H9 (cell line): ENCODE measurements around the gene IFI27L1. TPM values are rescaled to one million over a fixed set of nuclear protein-coding genes. Genes with fewer than 3 reads are reported as not detected.

Experiments
- DNase-seq: peaks from one replicate; pipeline ENCODE4 v3.0.0-alpha.2; 2017
- H2AFZ ChIP-seq: one replicate; pipeline ENCODE4 v1.6.1; 2013; ENCODE audit warnings: mild to moderate bottlenecking, low read length, control low read depth, moderate library complexity
- H2AK5ac ChIP-seq: 2 replicates; pipeline ENCODE4 v1.6.1; 2013; ENCODE audit warnings: low read length, control low read depth, mixed read lengths; ENCODE audit not compliant: insufficient read length
- H2BK120ac ChIP-seq: one replicate; pipeline ENCODE4 v1.6.1; 2013; ENCODE audit warnings: low read depth, mild to moderate bottlenecking, low read length, control low read depth, inconsistent platforms; ENCODE audit not compliant: poor library complexity, severe bottlenecking
- H2BK12ac ChIP-seq: 2 replicates; pipeline ENCODE4 v1.6.1; 2013; ENCODE audit warnings: low read length, control low read depth, mixed read lengths, low read depth; ENCODE audit not compliant: insufficient read length
- H2BK15ac ChIP-seq: 2 replicates; pipeline ENCODE4 v1.6.1; 2013; ENCODE audit warnings: low read depth, low read length, control low read depth
- H2BK20ac ChIP-seq: one replicate; pipeline ENCODE4 v1.6.1; 2013; ENCODE audit warnings: low read depth, mild to moderate bottlenecking, low read length, control low read depth, inconsistent platforms; ENCODE audit not compliant: poor library complexity, severe bottlenecking
- H2BK5ac ChIP-seq: 2 replicates; pipeline ENCODE4 v1.6.1; 2013; ENCODE audit warnings: low read length, control low read depth, mixed read lengths; ENCODE audit not compliant: insufficient read length
- H3K14ac ChIP-seq: 2 replicates; pipeline ENCODE4 v1.6.1; 2013; ENCODE audit warnings: low read length, control low read depth; ENCODE audit not compliant: insufficient read depth
- H3K18ac ChIP-seq: 2 replicates; pipeline ENCODE4 v1.6.1; 2013; ENCODE audit warnings: low read depth, mild to moderate bottlenecking, mixed read lengths, low read length, control low read depth; ENCODE audit not compliant: insufficient read length
- H3K23ac ChIP-seq: 2 replicates; pipeline ENCODE4 v1.6.1; 2013; ENCODE audit warnings: low read length, control low read depth, mixed read lengths, low read depth; ENCODE audit not compliant: insufficient read length
- H3K23me2 ChIP-seq: 2 replicates; pipeline ENCODE4 v1.6.1; 2013; ENCODE audit warnings: low read depth, mild to moderate bottlenecking, mixed read lengths, low read length, control low read depth; ENCODE audit not compliant: insufficient read length, poor library complexity, severe bottlenecking
- H3K27ac ChIP-seq: 2 replicates; pipeline ENCODE4 v1.5.1; 2013; ENCODE audit warnings: low read length, control low read depth, mixed read lengths, low read depth; ENCODE audit not compliant: insufficient read length
- H3K27me3 ChIP-seq: 2 replicates; pipeline ENCODE4 v1.6.1; 2013; ENCODE audit warnings: low read length, control low read depth, inconsistent platforms; ENCODE audit not compliant: insufficient read depth
- H3K4ac ChIP-seq: 2 replicates; pipeline ENCODE4 v1.6.1; 2013; ENCODE audit warnings: low read depth, mild to moderate bottlenecking, control low read depth, inconsistent platforms, low read length, moderate library complexity
- H3K4me1 ChIP-seq: 2 replicates; pipeline ENCODE4 v1.6.1; 2013; ENCODE audit warnings: low read length, control low read depth, inconsistent platforms; ENCODE audit not compliant: insufficient read depth
- H3K4me2 ChIP-seq: 2 replicates; pipeline ENCODE4 v1.6.1; 2013; ENCODE audit warnings: low read length, control low read depth, mixed read lengths; ENCODE audit not compliant: insufficient read length, insufficient read depth
- H3K56ac ChIP-seq: 2 replicates; pipeline ENCODE4 v1.6.1; 2013; ENCODE audit warnings: low read depth, mild to moderate bottlenecking, mixed read lengths, low read length, control low read depth; ENCODE audit not compliant: insufficient read length
- H3K79me1 ChIP-seq: 2 replicates; pipeline ENCODE4 v1.6.1; 2013; ENCODE audit warnings: low read depth, mild to moderate bottlenecking, moderate library complexity, low read length, control low read depth, inconsistent platforms; ENCODE audit not compliant: insufficient read depth, poor library complexity, severe bottlenecking
- H3K79me2 ChIP-seq: 2 replicates; pipeline ENCODE4 v1.6.1; 2013; ENCODE audit warnings: low read length, control low read depth, inconsistent platforms; ENCODE audit not compliant: insufficient read depth
- H3K9ac ChIP-seq: 2 replicates; pipeline ENCODE4 v1.6.1; 2013; ENCODE audit warnings: low read length, control low read depth, mixed read lengths; ENCODE audit not compliant: insufficient read length; ENCODE audit errors: extremely low read depth
- H3K9me3 ChIP-seq: one replicate; pipeline ENCODE4 v1.6.1; 2013; ENCODE audit warnings: low read depth, low read length, inconsistent platforms; ENCODE audit not compliant: control insufficient read depth
- H3T11ph ChIP-seq: one replicate; pipeline ENCODE4 v1.6.1; 2013; ENCODE audit warnings: mild to moderate bottlenecking, low read length, control low read depth, inconsistent platforms
- H4K20me1 ChIP-seq: one replicate; pipeline ENCODE4 v1.6.1; 2013; ENCODE audit not compliant: control insufficient read depth, insufficient read length, insufficient read depth
- H4K5ac ChIP-seq: 2 replicates; pipeline ENCODE4 v1.6.1; 2013; ENCODE audit warnings: low read depth, mild to moderate bottlenecking, mixed read lengths, low read length, control low read depth; ENCODE audit not compliant: insufficient read length
- H4K8ac ChIP-seq: replicated peaks from 2 replicates; pipeline ENCODE4 v1.6.1; 2013; ENCODE audit warnings: low read length, control low read depth, mixed read lengths, low read depth; ENCODE audit not compliant: insufficient read length
- H4K91ac ChIP-seq: 2 replicates; pipeline ENCODE4 v1.6.1; 2013; ENCODE audit warnings: low read depth, mild to moderate bottlenecking, moderate library complexity, mixed read lengths, low read length, control low read depth; ENCODE audit not compliant: insufficient read length
- H3K27ac Mint-ChIP-seq, 3 experiments: 2 replicates in 2 of 3; 3 replicates in 1 of 3; pipeline ENCODE4 v1.8.0; 2020 to 2021; ENCODE audit warnings: mixed read lengths in 3 of 3, mild to moderate bottlenecking in 1 of 3, moderate library complexity in 1 of 3
- H3K27me3 Mint-ChIP-seq: 2 replicates; pipeline ENCODE4 v1.8.0; 2021; ENCODE audit warnings: low read depth, mild to moderate bottlenecking, moderate library complexity, mixed read lengths
- H3K36me3 Mint-ChIP-seq, 3 experiments: 2 replicates in 2 of 3; 3 replicates in 1 of 3; pipeline ENCODE4 v1.8.0; 2020 to 2021; ENCODE audit warnings: low read depth in 3 of 3, mixed read lengths in 3 of 3; ENCODE audit not compliant: insufficient read depth in 1 of 3
- H3K4me1 Mint-ChIP-seq, 2 experiments: 2 replicates each; pipeline ENCODE4 v1.8.0; 2020; ENCODE audit warnings: mixed read lengths in 2 of 2
- H3K4me3 Mint-ChIP-seq, 2 experiments: 2 replicates in 1 of 2; 3 replicates in 1 of 2; pipeline ENCODE4 v1.8.0; 2020 to 2021; ENCODE audit warnings: mild to moderate bottlenecking in 2 of 2, mixed read lengths in 2 of 2, moderate library complexity in 1 of 2
- H3K9me3 Mint-ChIP-seq, 2 experiments: 2 replicates in 1 of 2; 3 replicates in 1 of 2; pipeline ENCODE4 v1.8.0; 2020; ENCODE audit warnings: mild to moderate bottlenecking in 2 of 2, mixed read lengths in 2 of 2, moderate library complexity in 1 of 2
- WGBS: extraction: QIAGEN DNeasy Blood & Tissue Kit; methylation state at CpG from one replicate; pipeline ENCODE4 v1.1.7; 2013; ENCODE audit warnings: missing lambda C conversion rate, low lambda C conversion rate, mixed read lengths; ENCODE audit not compliant: insufficient read length; ENCODE audit errors: extremely low coverage; 5-methylcytosine and 5-hydroxymethylcytosine counted together
- total RNA-seq: library from RNA; stranded (reverse); gene quantifications from 2 replicates; pipeline ENCODE4 v1.2.1, GENCODE V29; 2021
- TF ChIP-seq, protein P1 (sequence below): fragments of 200-600 bp; sonication (generic); conservative IDR thresholded peaks from 3 replicates; pipeline ENCODE4 v1.8.0; 2021; ENCODE audit warnings: antibody characterized with exemption, mild to moderate bottlenecking

IFI27L1 gene
- total RNA-seq, 1 experiment from 2014 or later: 27.4 TPM

DNA sequence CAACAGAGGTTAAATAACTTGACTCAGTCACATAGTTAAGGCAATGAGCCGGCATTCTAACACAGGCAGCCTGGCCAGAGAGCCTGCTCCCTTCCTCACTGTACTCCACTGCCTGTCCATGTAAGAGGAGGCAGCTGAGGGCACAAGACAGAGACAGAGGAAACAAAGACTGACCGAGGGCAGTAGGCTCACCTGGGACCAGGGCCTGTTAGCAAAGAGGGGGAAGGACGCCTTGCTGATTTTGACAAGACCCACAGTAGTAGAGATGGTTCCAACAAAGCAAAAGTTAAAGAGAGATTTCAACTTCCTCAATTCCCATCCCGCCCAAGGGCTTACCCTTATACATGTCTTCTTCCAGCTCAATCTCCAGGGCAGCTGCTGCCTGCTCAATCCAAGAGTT, 28.4 kb upstream of the IFI27L1 start:
- H3K23ac ChIP-seq: no peak overlapping the region
- no peak overlapping the region for H2AFZ ChIP-seq
- H2BK5ac ChIP-seq: no peak overlapping the region
- no peak overlapping the region for H2BK12ac ChIP-seq
- H3K27ac ChIP-seq: no peak overlapping the region
- H3K9ac ChIP-seq: no peak overlapping the region
- no peak overlapping the region for H2BK15ac ChIP-seq
- peak overlapping the region in 2 of 3 experiments; percentile 75 to 85; a peak in 3 of 7 replicates for H3K27ac Mint-ChIP-seq
- no peak for DNase-seq
- H3K27me3 Mint-ChIP-seq: no peaks in the 10 kb centered on the region
- no peaks in the 10 kb centered on the region for H3K79me2 ChIP-seq
- H3K4me3 Mint-ChIP-seq: no peak overlapping the region
- no peak overlapping the region for H3T11ph ChIP-seq
- no peak overlapping the region for H2BK20ac ChIP-seq
- H3K4ac ChIP-seq: no peak overlapping the region
- no peak overlapping the region for H4K91ac ChIP-seq
- H3K23me2 ChIP-seq: no peaks in the 10 kb centered on the region
- no peak overlapping the region for H3K14ac ChIP-seq
- H4K20me1 ChIP-seq: no peaks in the 10 kb centered on the region
- TF ChIP-seq, protein P1, sequence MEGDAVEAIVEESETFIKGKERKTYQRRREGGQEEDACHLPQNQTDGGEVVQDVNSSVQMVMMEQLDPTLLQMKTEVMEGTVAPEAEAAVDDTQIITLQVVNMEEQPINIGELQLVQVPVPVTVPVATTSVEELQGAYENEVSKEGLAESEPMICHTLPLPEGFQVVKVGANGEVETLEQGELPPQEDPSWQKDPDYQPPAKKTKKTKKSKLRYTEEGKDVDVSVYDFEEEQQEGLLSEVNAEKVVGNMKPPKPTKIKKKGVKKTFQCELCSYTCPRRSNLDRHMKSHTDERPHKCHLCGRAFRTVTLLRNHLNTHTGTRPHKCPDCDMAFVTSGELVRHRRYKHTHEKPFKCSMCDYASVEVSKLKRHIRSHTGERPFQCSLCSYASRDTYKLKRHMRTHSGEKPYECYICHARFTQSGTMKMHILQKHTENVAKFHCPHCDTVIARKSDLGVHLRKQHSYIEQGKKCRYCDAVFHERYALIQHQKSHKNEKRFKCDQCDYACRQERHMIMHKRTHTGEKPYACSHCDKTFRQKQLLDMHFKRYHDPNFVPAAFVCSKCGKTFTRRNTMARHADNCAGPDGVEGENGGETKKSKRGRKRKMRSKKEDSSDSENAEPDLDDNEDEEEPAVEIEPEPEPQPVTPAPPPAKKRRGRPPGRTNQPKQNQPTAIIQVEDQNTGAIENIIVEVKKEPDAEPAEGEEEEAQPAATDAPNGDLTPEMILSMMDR: no peak
- H3K79me1 ChIP-seq: no peaks in the 10 kb centered on the region
- no peak overlapping the region for H4K5ac ChIP-seq
- peaks cover 44 to 89% (median 78%) of the 10 kb centered on the region in 3 experiments; a peak in 6 of 7 replicates for H3K36me3 Mint-ChIP-seq
- no peak overlapping the region for H3K56ac ChIP-seq
- H2AK5ac ChIP-seq: no peak overlapping the region
- no peak overlapping the region for H3K4me2 ChIP-seq
- H3K4me1 Mint-ChIP-seq: peaks cover 15 to 18% of the 10 kb centered on the region in 2 experiments
- H3K9me3 Mint-ChIP-seq: no peaks in the 10 kb centered on the region
- WGBS: no CpG with 5 or more reads among the region's 4 CpGs
- H3K9me3 ChIP-seq: no peaks in the 10 kb centered on the region
- no peak overlapping the region for H2BK120ac ChIP-seq
- H3K18ac ChIP-seq: no peak overlapping the region
- no peaks in the 10 kb centered on the region for H3K27me3 ChIP-seq
- no peak overlapping the region for H4K8ac ChIP-seq
- no peaks in the 10 kb centered on the region; the same call in 1 of the 2 replicates for H3K4me1 ChIP-seq
